Hindlimb muscle (tissue), 1 donor: ENCODE results near the gene GNAI3. TPM values are rescaled to one million over a fixed set of nuclear protein-coding genes. Genes with fewer than 3 reads are reported as not detected.
"Not testable (repeated sequence)": the region's sequence is repeated elsewhere in the genome, so short reads cannot be mapped to it uniquely, and the experiment has no call there.

Source experiments
- DNase-seq: peaks from one replicate; pipeline ENCODE4 v3.0.0-alpha.2; 2013
- polyA plus RNA-seq: library from polyadenylated mRNA; unstranded; fragments of 120-200 nt; gene quantifications from one replicate; pipeline ENCODE4 v1.2.1, GENCODE V29; 2013; ENCODE audit not compliant: insufficient read length

Gene GNAI3
- polyA plus RNA-seq, 1 donor: 6.4 TPM

GRCh38 chr1:109639063-109639840, 90.8 kb downstream of the GNAI3 start:
- DNase-seq: no peak

GRCh38 chr1:109639841-109640184, 91.4 kb downstream of the GNAI3 start:
- no peak for DNase-seq

- DNase-seq: no peak
These were observed 92.0 kb downstream of the GNAI3 start for GRCh38 chr1:109640285-109640865.

DNA sequence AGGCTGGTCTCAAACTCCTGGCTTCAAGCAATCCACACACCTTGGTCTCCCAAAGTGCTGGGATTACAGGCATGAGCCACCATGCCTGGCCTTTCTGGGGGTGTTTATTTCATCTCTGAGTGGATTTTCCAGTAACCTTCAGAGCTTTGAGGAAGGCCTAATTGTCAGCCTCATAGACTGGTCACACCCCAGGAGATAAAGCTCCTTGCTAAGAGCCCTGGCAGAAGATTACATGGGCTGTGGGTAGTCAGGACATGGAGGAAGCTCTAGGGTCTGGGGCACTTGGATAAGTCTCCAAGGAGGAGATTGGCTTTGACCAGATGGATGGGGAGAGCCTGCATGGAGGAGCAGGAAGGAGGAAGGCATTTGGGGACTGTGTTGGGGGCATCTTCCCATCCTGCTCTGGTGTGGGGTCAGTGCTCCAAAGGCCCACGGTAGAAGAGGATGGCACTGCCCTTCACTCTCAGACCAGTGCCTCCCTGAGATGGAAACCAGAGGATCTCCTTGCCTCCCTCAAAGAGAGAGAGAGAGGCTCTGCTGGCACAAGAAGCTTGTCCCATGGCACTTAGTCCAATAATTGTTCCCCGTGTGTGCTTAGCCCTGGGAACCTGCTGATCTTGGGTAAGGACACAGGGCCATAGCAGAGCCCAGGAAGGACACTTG, 92.8 kb downstream of the GNAI3 start:
- no peak for DNase-seq

GRCh38 chr1:109641861-109642260, 93.4 kb downstream of the GNAI3 start:
- no peak for DNase-seq

- DNase-seq: no peak
These were observed 94.2 kb downstream of the GNAI3 start for GRCh38 chr1:109642626-109643025.

- DNase-seq: peak; percentile 67
These were observed 95.2 kb downstream of the GNAI3 start for GRCh38 chr1:109643385-109644230.

DNA sequence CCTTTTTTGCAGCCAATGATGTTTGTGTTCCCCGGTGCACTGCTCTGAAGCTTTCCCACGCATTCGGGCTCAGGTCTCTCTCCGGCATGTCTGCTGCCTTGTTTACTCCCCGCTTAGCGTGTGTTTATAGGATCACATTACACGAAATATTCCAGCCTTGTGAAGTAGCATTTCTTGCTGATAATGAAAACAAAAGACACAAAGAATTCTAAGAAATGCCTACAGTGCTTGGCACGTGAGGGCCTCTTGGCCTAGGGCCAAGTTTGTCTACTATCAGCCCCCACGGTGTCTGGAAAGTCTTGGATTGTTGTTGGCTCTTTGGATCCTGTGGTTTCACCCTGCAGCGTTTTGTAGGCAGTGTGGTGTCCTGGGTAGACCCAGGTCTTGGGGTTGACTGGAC, 96.3 kb downstream of the GNAI3 start:
- no peak for DNase-seq

GRCh38 chr1:109649491-109649914, 101.1 kb downstream of the GNAI3 start:
- peak; percentile 61 for DNase-seq

DNA sequence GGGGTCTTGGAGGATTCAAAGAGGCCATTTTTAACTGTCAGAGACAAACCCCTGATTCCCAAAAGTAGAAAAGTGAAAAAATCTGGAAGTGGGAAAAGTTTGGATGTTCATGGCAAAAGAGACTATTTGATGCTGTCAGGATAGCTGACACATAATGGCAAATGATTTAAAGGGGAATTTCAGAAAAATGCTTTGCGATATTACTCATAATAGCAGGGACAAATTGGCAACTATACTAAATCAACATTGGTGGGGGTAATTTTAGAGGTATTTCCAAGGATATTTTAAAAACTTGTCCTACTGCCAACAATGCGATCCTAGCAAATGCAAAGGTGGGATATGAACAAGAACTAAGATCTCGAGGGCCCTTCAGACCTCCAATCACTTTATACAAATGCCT, 102.2 kb downstream of the GNAI3 start:
- DNase-seq: no peak

DNA sequence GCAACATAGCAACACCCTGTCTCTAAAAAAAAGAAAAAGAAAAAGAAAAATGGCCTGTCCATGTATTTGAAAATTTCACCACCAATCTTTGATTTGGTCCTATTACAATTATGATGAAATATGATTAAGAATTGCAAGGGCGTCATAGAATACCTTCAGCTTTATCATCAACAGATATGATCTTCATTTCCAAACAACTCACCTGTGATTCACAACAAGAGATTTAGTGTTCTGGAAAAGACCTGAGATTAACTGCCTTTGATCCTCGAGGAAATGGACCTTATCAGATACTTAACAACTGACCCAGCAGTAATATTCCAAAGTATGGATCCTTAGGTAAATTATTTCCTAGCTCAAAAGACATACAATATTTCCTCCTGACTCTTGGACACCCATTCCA, 104.0 kb downstream of the GNAI3 start:
- DNase-seq: no peak

- no peak for DNase-seq
These were observed 104.9 kb downstream of the GNAI3 start for GRCh38 chr1:109653306-109653705.

- no peak for DNase-seq
These were observed 106.1 kb downstream of the GNAI3 start for GRCh38 chr1:109654519-109654918.

DNA sequence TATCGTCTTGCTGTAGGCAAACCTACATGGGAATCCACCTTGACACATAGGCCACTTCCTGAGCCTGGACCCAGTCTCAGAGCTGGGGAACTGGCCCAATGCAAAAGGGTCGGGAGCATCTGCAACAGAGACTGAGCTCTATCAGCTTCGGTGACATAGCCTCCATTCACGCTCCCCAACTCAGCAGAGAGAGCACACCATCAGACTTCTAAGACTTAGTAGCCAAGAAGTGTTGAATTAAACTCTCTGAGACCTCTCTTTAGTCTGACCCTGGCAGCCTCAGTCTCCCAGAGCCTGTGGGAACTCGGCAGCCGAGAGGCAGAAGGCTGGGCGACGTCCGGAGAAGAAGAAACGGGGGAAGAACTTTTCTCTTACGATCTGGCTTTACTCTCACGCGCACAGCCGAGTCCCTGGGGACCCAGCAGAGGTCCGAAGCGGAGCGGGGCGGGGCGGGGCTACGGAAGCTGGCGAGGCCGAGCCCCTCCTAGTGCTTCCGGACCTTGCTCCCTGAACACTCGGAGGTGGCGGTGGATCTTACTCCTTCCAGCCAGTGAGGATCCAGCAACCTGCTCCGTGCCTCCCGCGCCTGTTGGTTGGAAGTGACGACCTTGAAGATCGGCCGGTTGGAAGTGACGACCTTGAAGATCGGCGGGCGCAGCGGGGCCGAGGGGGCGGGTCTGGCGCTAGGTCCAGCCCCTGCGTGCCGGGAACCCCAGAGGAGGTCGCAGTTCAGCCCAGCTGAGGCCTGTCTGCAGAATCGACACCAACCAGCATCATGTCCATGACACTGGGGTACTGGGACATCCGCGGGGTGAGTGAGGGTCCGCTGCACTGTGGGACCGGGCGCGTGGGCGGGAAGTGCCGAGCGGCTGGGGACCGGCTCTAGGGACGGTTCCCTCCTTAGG, 107.5 kb downstream of the GNAI3 start, which contains the start of gene GSTM4:
GSTM4 (plus strand) TSS at position 485 of the 905 bp plus-strand sequence; CDS start at position 776, 291 bp downstream.
- peak; percentile 80 for DNase-seq

DNA sequence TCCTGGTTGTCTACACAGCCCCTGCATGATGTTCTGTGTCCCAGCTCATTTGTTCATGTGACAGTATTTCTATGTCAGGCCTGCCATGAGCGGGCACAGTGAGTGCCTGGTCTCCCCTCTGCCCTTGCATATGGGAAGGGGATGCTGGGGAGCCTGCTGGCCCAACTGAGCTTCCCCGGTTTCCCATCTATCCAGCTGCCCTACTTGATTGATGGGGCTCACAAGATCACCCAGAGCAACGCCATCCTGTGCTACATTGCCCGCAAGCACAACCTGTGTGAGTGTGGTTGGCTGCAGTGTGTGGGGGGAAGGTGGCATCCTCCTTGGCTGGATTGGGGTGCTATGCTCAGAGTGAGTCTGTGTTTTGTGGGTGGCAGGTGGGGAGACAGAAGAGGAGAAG, 109.0 kb downstream of the GNAI3 start:
- no peak for DNase-seq

DNA sequence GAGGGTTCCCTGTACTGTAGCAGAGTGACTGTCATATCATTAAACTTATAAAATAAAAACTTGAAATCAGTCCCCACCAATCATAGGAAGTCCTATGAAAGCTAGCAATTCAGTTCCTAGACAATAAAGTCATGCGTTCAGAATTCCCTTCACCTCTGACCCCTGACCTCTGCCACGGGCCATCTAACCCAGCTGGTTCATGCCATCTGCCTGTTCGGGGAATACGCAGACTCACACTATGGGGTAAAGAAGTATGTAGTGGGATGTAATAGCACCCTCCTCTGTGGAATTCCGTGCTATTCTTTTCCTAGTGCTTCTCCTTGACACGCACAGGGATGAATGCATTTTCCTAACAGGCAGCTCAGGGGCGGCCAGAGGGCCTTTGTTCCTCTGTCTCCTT, 109.6 kb downstream of the GNAI3 start:
- no peak for DNase-seq

GRCh38 chr1:109658533-109659042, 110.2 kb downstream of the GNAI3 start:
- DNase-seq: no peak

DNA sequence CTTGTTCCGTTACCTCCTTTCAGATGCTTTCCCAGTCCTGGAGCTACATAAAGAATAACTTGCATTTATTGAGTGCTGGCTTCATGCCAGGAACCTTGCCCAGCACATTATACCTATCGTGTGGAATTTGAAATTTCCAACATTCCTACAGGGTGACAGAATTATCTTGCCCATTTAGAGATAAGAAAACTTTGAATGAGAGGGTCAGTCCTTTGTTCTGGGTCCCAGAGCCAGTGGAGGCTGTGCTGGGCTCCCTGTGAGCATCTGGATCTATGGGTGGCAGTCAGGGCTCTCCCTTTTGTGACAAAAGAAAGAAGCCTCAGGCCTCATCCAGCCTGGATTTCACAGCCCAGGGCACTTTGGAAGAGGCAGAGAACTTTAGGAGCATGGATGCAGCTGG, 110.7 kb downstream of the GNAI3 start:
- no peak for DNase-seq

- DNase-seq: no peak
These were observed 111.7 kb downstream of the GNAI3 start for GRCh38 chr1:109659997-109660690.

GRCh38 chr1:109660691-109661026, 112.2 kb downstream of the GNAI3 start:
- DNase-seq: not testable (repeated sequence)

GRCh38 chr1:109661391-109661790, 113.0 kb downstream of the GNAI3 start:
- DNase-seq: no peak
